Measurements from ENCODE around the gene CUZD1.
A peak's percentile ranks its signal among the peaks of the same experiment; 100 is the strongest.
"Not testable (repeated sequence)": the region's sequence is repeated elsewhere in the genome, so short reads cannot be mapped to it uniquely, and the experiment has no call there.

The CUZD1 gene

GRCh38 chr10:122864194-122864592 lies 18.5 kb upstream of the CUZD1 start:
- no peak overlapping the region for H3K4me3 ChIP-seq (ENCODE audit: low read depth, low read length)
- DNase-seq (ENCODE audit: low read depth) = peak; percentile 59
- TF ChIP-seq CTCF (conservative IDR thresholded peaks at IDR 0.05; ENCODE audit: low read depth, low read length) = no peak

GRCh38 chr10:122863216-122864193 lies 17.8 kb upstream of the CUZD1 start:
- H3K4me3 ChIP-seq (ENCODE audit: low read depth, low read length) = no peak overlapping the region
- no peak for TF ChIP-seq CTCF (conservative IDR thresholded peaks at IDR 0.05; ENCODE audit: low read depth, low read length)
- DNase-seq (ENCODE audit: low read depth) = no peak

GRCh38 chr10:122861711-122862161 lies 16.1 kb upstream of the CUZD1 start:
- no peak overlapping the region for H3K4me3 ChIP-seq (ENCODE audit: low read depth, low read length)
- TF ChIP-seq CTCF (conservative IDR thresholded peaks at IDR 0.05; ENCODE audit: low read depth, low read length) = no peak
- DNase-seq (ENCODE audit: low read depth) = peak; percentile 79

- TF ChIP-seq CTCF (conservative IDR thresholded peaks at IDR 0.05; ENCODE audit: low read depth, low read length) = no peak
- peak; percentile 13 for DNase-seq (ENCODE audit: low read depth)
- H3K4me3 ChIP-seq (ENCODE audit: low read depth, low read length) = no peak overlapping the region
Observed at GRCh38 chr10:122859527-122859926, 13.9 kb upstream of the CUZD1 start.

GRCh38 chr10:122858042-122858441 lies 12.4 kb upstream of the CUZD1 start:
- DNase-seq (ENCODE audit: low read depth); H3K4me3 ChIP-seq (ENCODE audit: low read depth, low read length): not testable (repeated sequence)

GRCh38 chr10:122856902-122857301 lies 11.2 kb upstream of the CUZD1 start:
- peak; percentile 28 for DNase-seq (ENCODE audit: low read depth)
- H3K4me3 ChIP-seq (ENCODE audit: low read depth, low read length) = no peak overlapping the region
- no peak for TF ChIP-seq CTCF (conservative IDR thresholded peaks at IDR 0.05; ENCODE audit: low read depth, low read length)

GRCh38 chr10:122855745-122856144 lies 10.1 kb upstream of the CUZD1 start:
- H3K4me3 ChIP-seq (ENCODE audit: low read depth, low read length) = no peak overlapping the region
- no peak for TF ChIP-seq CTCF (conservative IDR thresholded peaks at IDR 0.05; ENCODE audit: low read depth, low read length)
- peak; percentile 50 for DNase-seq (ENCODE audit: low read depth)

Data from choroid plexus epithelial cell (primary cell).